ENCODE results near the gene ANKRD30B. TPM values are rescaled to one million over a fixed set of nuclear protein-coding genes. Genes with fewer than 3 reads are reported as not detected.
"Not testable (repeated sequence)": the region's sequence is repeated elsewhere in the genome, so short reads cannot be mapped to it uniquely, and the experiment has no call there.

Gene ANKRD30B, protein sequence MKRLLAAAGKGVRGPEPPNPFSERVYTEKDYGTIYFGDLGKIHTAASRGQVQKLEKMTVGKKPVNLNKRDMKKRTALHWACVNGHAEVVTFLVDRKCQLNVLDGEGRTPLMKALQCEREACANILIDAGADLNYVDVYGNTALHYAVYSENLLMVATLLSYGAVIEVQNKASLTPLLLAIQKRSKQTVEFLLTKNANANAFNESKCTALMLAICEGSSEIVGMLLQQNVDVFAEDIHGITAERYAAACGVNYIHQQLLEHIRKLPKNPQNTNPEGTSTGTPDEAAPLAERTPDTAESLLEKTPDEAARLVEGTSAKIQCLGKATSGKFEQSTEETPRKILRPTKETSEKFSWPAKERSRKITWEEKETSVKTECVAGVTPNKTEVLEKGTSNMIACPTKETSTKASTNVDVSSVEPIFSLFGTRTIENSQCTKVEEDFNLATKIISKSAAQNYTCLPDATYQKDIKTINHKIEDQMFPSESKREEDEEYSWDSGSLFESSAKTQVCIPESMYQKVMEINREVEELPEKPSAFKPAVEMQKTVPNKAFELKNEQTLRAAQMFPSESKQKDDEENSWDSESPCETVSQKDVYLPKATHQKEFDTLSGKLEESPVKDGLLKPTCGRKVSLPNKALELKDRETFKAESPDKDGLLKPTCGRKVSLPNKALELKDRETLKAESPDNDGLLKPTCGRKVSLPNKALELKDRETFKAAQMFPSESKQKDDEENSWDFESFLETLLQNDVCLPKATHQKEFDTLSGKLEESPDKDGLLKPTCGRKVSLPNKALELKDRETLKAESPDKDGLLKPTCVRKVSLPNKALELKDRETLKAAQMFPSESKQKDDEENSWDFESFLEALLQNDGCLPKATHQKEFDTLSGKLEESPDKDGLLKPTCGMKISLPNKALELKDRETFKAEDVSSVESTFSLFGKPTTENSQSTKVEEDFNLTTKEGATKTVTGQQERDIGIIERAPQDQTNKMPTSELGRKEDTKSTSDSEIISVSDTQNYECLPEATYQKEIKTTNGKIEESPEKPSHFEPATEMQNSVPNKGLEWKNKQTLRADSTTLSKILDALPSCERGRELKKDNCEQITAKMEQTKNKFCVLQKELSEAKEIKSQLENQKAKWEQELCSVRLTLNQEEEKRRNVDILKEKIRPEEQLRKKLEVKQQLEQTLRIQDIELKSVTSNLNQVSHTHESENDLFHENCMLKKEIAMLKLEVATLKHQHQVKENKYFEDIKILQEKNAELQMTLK (N-terminal part only)
- 1.1 and 1.4 TPM in 2 replicates for total RNA-seq (2014; rRNA removed)
- polyA plus RNA-seq (2012): 1.9 TPM

DNA sequence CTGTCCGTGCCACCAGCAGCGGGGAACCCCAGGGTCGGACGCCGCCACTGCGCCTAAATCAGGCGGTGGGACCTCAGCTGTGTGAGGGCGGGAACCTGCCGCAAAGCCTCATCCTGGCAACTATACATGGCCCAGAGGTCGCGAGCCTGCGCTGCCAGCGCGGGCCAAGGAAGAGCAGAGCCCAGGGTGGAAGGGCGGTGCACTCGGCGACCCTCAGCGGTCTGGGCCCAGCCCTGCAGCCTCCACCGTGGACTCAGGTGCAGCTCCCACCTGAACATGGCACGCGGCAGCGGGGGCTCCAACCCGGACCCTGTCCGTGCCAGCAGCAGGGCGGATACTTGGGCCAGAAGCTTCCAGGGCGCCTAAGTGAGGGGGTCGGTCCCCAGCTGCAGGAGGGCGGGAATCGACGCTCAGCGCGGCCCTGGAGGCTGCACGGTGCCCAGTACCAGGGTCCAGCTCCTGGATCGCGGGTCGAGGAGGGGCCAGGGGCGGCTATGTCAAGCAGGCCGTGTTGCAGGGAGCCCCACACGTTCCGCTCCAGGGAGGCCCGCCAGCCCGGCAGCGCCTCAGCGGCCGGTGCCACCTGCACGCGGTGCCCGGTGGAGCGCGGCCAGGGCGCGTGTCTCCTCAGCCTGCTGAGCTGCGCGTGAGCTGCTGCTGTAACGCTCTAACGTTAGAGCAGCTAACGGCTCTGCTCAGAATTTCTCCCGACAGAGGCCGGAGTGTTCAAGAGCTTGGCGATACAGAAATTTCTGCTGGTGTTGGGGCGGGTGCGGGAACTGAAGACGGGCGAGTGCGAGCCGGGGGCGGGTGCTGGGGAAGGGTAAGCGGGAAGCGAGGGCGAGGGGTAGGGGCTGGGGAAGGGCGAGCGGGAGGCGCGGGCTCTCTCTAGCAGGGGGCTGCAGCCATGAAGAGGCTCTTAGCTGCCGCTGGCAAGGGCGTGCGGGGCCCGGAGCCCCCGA is at the start of gene ANKRD30B:
TSS of gene ANKRD30B (plus strand) at position 660 of the 962 bp plus-strand sequence. CDS start at position 908, 248 bp downstream.
- peak; percentile 7 for DNase-seq (ENCODE audit: low read depth)

DNA sequence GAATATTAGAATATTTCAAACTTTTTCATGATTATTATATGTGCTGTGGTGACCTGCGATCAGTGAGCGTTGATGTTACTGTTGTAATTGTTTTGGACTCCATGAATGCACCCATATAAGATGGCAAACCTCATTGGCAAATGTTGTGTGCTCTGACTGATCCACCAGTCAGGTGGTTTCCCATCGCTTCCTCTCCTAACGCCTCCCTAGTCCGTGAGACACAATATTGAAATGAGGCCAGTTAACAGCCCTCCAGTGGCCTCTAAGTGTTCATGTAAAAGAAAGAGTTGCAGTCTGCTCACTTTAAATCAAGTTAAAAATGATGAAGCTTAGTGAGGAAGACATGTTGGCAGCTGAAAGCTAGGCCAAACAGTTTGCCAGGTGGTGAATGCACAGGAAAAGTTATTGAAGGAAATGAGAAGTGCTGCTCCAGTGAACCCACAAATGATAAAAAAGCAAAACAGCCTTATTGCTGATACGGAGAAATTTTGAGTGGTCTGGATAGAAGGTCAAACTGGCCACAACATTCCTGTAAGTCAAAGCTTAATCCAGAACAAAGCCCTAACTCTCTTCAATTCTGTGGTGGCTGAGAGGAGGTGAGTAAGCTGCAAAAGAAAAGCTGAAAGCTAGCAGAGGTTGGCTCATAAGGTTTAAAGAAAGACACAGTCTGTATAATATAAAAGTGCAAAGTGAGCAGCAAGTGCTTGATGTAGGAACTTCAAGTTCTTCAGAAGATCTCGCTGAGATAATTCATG is 46.5 kb upstream of the ANKRD30B start:
- DNase-seq (ENCODE audit: low read depth): peak; percentile 13

DNA sequence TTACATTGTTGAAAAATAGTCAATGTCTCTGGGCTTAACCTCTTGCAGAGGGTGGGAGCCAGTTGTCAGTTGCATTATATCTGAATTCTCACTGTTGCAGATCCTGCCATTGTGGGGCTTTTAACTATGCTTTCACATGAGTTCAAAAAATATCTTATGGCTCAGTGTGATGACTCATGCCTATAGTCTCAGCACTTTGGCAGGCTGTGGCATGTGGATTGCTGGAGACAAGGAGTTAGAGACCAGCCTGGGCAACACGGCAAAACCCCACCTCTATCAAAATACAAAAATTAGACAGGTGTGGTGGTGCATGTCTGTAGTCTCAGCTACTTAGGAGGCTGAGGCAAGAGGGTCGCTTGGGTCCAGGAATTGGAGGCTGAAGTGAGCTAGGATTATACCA is 38.2 kb upstream of the ANKRD30B start:
- peak; percentile 42 for DNase-seq (ENCODE audit: low read depth)

DNA sequence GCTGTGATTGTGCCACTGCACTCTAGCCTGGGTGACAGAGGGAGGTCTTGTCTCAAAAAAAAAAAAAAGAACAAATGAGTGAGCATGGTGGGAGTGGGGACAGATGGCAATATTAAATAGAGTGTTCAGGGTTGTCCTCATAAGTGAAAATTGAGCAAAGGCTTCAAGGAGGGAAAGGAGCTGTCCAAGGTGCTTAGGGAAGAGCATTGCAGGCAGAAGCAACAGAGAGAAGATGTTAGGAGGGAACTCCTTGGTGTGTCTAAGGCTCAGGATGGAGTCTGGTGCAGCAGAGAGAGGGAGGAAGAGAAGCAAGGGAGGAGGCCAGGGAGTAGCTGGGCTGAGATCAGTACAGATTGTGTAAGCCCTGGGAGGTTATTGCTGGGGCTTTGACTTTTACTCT is 26.4 kb upstream of the ANKRD30B start:
- not testable (repeated sequence) for DNase-seq (ENCODE audit: low read depth)

DNA sequence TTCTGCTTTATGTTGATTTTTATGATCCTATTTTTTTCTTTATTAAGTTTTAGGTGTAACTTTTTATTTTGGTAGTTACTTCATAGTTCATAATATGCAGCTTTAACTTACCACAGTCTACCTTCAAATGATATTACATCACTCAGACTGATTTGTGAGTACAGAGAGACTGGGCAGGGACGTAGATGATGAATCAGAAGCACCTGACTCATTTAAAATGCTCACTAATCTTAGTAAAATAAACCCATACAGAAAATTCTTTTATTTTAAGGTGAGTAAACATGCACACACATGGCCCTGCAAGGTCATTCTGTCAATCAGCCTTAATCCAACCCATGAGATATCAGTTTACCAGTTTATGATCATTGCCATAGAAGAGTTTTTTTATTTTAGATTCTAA is 8.9 kb upstream of the ANKRD30B start:
- peak; percentile 27 for DNase-seq (ENCODE audit: low read depth)

DNA sequence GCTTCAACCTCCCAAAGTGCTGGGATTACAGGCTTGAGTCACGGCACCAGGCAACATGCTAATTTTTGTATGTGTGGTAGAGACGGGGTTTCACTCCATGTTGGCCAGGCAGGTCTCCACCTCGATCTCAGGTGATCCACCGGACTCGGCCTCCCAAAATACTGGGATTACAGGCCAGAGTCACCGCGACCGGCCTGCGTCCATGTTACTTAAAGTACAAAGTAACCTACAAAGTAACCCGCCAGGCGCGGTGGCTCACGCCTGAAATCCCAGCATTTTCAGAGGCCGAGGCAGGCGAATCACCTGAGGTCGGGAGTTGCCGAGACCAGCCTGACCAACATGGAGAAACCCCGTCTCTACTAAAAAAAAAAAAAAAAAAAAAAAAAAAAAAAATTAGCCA is 1.1 kb upstream of the ANKRD30B start:
- DNase-seq (ENCODE audit: low read depth): no peak

DNA sequence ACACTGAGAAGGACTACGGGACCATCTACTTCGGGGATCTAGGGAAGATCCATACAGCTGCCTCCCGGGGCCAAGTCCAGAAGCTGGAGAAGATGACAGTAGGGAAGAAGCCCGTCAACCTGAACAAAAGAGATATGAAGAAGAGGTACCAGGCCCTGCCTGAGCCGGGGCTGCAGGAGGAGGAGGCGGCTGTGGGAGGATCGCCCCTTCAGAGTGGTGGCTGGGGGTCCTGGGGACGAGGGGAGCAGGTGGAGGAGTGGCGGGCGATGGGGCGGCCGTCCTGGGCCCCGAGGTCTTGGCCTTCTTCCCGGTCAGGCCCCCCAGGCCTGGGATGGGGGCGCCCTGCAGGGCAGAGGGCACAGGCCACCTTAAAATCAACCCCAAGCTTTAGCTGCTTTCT is 524 bp downstream of the ANKRD30B start:
- DNase-seq (ENCODE audit: low read depth): no peak

DNA sequence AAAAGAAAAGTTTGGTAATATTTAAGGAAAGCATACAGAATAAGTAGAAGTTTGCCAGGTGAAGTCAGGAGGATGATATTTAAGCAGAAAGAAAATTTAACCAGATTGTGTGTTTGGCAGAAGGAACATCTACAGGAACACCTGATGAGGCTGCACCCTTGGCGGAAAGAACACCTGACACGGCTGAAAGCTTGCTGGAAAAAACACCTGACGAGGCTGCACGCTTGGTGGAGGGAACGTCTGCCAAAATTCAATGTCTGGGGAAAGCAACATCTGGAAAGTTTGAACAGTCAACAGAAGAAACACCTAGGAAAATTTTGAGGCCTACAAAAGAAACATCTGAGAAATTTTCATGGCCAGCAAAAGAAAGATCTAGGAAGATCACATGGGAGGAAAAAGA is 15.6 kb downstream of the ANKRD30B start:
- not testable (repeated sequence) for DNase-seq (ENCODE audit: low read depth)

DNA sequence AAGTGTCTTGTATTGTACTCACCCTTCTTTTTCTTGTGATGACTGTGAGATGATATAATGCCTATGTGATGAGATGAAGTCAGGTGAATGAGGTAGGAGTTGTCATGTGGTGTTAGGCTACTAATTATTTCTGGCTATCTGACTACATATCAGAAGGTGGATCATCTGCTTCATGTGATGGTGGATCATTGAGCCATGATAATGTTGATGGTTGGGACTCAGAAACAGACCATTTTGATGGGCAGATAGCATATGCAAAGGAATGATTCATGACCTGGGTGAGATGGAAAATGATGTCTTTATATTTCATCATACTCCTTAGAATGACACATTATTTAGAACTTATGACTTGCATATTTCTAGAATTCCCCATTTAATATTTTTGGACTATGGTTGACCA is 19.5 kb downstream of the ANKRD30B start:
- peak; percentile 75 for DNase-seq (ENCODE audit: low read depth)

DNA sequence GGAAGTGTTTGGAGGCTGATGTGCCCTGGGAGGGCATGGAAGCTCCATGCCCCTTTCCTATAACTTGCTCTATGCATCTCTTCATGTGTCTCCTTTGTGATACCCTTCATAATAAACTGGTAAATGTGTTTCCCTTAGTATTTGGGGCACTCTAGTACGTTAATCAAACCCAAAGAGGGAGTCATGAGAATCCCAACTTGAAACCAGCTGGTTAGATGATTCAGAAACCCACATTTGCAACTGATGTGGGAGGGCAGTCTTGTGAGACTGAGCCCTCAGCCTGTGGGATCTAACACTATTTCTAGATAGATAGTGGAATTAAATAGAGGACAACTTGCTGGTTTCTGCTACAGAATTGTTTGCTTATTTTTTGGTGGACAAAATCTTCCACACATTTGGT is 20.3 kb downstream of the ANKRD30B start:
- DNase-seq (ENCODE audit: low read depth): peak; percentile 84

DNA sequence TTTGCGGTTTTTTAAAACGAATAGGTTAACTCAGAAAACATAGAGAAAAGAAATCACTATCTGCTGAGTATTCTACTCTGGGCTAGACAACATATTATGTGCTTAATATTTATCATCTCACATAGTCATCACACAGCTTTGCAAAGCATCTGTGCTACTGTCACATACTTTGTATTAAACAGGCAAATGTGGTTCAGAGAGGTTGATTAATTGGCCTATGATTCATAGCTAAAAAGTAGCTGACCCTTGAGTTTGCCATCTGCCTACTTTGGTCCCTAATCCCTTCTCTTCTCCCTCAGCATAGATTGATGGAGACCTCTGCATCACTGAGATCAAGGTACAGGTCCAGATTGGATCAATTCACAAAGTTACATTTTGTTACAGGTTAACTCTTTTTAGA is 21.4 kb downstream of the ANKRD30B start:
- DNase-seq (ENCODE audit: low read depth): peak; percentile 68

DNA sequence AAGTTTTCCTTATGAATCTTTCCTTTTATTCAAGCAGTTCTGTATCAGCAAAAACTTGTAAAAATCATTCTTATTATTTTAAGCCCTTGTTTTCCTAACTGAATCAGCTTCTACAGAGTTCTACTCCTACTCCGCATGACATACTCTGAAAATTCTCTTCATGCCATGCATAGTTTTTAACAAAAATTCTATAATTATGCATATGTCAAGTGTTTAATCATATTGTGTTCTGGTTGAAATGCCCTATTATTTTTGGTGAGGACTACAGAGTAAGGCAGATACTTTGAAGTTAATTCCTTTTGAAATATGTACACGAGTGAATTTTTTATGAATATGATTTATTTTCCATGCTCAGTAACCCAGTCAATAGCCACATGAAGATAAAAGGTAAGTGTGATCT is 28.8 kb downstream of the ANKRD30B start:
- peak; percentile 36 for DNase-seq (ENCODE audit: low read depth)

DNA sequence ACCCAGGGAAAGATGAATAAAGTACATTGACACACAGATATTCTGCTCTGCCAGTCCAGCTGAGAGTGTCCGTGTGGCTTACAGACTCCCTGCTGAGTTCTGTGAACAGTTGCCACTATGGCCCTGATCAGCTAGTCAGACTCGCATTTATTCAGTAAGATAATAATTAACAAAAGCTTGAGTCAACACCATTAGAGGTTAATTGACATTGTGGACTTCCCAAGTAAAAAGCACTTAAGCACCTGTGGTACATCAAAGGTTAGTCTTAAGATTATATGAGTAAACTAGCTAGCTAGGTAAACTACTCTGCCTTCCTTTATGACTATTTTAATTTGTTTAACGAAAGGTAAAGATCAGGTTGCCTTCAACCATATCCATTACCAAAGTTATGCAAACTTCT is 33.7 kb downstream of the ANKRD30B start:
- no peak for DNase-seq (ENCODE audit: low read depth)

DNA sequence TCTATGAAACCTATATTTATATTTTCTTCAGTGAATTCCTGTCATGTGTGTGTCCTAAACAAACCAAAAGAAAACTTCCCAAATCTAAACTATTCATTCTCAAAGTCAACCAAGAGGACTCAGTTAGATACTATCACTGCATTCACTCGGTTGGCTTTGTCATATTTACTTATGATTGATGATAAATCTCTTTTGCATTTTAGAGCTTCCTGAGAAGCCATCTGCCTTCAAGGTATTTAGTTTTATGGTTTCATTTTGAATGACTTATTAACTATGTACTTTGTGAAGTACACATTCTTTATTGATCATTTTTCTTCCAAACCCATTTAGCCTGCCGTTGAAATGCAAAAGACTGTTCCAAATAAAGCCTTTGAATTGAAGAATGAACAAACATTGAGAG is 36.2 kb downstream of the ANKRD30B start:
- DNase-seq (ENCODE audit: low read depth): no peak

DNA sequence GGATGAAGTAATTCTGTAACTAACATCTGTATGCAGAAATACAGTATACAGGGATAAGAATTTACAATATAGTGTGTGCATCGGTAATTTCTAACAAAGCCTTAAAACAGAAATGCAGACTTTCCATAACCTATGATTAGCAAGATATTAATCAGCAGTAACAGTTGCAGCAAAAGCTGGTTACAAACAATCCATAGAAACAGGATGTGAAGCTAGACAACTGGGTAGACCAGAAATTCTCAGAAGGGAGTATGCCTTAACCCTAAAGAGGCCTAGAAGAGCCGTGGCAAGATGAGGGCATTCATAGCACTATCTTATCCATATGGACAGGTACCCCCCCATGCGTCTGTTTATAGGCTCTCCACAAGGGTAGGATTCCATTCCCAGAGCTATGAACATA is 48.9 kb downstream of the ANKRD30B start:
- not testable (repeated sequence) for DNase-seq (ENCODE audit: low read depth)

DNA sequence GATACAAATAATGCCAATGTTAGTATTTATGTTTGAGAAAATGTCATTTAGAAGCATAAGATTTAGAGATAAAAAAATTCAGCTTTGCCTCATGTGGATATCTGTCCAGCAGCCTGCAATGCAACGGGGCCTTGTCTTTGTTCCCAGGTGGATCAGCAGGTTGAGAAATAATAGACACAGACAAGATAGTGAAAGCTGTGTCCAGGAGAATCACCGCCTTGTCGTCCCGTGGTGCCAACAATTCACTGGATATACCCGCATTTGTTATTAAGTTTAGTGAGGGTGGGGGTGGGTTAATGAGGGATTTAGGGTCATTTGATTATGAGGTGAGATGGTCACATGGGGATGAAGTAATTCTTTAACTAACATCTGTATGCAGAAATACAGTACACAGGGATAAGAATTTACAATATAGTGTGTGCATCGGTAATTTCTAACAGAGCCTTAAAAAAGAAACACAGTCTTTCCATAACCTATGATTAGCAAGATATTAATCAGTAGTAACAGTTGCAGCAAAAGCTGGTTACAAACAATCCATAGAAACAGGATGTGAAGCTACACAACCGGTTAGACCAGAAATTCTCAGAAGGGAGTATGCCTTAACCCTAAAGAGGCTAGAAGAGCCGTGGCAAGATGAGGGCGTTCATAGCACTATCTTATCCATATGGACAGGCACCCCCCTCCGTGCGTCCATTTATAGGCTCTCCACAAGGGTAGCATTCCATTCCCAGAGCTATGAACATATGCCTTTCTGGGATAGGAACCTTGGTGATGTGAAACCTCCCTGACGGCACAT is 50.2 kb downstream of the ANKRD30B start:
- DNase-seq (ENCODE audit: low read depth): not testable (repeated sequence)

DNA sequence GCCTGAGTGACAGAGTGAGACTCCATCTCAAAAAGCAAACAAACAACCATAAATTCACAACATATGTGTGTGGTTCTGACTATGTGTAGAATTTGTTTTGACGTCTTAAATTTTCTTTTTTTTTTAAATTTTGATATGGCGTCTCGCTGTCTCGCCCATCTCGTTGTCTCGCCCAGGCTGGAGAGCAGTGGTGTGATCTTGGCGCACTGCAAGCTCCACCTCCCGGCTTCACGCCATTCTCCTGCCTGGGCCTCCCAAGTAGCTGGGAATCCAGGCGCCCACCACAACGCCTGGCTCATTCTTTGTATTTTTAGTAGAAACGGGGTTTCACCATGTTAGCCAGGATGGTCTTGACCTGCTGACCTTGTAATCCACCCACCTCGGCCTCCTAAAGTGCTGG is 63.1 kb downstream of the ANKRD30B start:
- DNase-seq (ENCODE audit: low read depth): not testable (repeated sequence)

DNA sequence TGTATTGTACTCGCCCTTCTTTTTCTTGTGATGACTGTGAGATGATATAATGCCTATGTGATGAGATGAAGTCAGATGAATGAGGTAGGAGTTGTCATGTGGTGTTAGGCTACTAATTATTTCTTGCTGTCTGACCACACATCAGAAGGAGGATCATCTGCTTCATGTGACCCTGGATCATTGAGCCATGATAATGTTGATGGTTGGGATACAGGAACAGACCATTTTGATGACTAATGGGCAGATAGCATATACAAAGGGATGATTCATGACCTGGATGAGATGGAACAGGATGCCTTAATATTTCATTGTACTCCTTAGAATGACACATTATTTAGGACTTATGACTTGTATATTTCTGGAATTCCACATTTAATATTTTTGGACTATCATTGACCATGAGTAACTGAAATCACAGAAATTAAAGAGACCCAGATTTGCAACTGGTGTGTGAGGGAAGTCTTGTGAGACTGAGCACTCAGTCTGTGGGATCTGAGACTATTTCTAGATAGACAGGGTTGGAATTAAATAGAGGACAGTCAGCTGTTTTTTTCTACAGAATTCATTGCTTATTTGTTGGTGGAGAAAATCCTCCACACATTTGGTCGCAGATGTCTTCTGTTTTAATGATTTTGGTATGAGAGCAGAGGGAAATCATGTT is 79.1 kb downstream of the ANKRD30B start:
- DNase-seq (ENCODE audit: low read depth): peak; percentile 96
